Stomach (tissue), 4 donors: ENCODE measurements around the gene MTMR6.

Source experiments
- EP300 ChIP-seq: sonication (generic); formaldehyde crosslinking; IDR thresholded peaks from one replicate; pipeline ENCODE4 v1.6.1; 2017; ENCODE audit warnings: antibody characterized with exemption
- POLR2A ChIP-seq, 4 donors: fragments of 450-650 bp; IDR thresholded peaks; one replicate each; pipeline ENCODE4 v1.6.1; 2016; ENCODE audit warnings: antibody characterized with exemption in 4 of 4, control low read depth in 2 of 4, mild to moderate bottlenecking in 1 of 4, moderate library complexity in 1 of 4
- POLR2AphosphoS5 ChIP-seq, 3 donors: sonication (generic); formaldehyde crosslinking; IDR thresholded peaks; one replicate each; pipeline ENCODE4 v1.6.1; 2016; ENCODE audit warnings: antibody characterized with exemption in 3 of 3
- TF ChIP-seq, protein P1 (sequence below), 7 experiments: fragments of 450-650 bp in 4 of 7; fragments of 200-600 bp in 3 of 7; sonication (generic) in 3 of 7; IDR thresholded peaks; one replicate each; pipeline ENCODE4 v1.5.1; 2016 to 2019; ENCODE audit warnings: antibody characterized with exemption in 7 of 7, control low read depth in 2 of 7, mild to moderate bottlenecking in 1 of 7

DNA sequence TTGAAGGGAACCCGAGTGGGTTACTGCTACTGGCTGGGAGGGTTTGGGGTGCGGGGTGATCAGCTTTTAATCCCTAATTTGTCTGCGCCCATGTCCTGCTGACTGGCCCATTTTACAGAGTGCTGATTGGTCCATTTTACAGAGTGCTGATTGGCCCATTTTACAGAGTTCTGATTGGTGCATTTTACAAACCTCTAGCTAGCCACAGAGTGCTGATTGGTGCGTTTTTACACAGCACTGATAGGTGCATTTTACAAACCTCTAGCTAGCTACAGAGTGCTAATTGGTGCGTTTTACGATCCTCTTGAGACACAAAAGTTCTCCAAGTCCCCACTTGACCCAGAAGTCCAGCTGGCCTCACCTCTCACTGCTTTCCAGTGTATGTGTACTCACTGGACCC is 43.2 kb downstream of the MTMR6 start:
- TF ChIP-seq POLR2A (IDR thresholded peaks at IDR 0.05) (no peak), EP300 (no peak), POLR2AphosphoS5 (IDR thresholded peaks at IDR 0.05) (no peak)
- TF ChIP-seq, protein P1, sequence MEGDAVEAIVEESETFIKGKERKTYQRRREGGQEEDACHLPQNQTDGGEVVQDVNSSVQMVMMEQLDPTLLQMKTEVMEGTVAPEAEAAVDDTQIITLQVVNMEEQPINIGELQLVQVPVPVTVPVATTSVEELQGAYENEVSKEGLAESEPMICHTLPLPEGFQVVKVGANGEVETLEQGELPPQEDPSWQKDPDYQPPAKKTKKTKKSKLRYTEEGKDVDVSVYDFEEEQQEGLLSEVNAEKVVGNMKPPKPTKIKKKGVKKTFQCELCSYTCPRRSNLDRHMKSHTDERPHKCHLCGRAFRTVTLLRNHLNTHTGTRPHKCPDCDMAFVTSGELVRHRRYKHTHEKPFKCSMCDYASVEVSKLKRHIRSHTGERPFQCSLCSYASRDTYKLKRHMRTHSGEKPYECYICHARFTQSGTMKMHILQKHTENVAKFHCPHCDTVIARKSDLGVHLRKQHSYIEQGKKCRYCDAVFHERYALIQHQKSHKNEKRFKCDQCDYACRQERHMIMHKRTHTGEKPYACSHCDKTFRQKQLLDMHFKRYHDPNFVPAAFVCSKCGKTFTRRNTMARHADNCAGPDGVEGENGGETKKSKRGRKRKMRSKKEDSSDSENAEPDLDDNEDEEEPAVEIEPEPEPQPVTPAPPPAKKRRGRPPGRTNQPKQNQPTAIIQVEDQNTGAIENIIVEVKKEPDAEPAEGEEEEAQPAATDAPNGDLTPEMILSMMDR (IDR thresholded peaks at IDR 0.05) = no peak
